ENCODE measurements around the gene MRGPRG.

DNA sequence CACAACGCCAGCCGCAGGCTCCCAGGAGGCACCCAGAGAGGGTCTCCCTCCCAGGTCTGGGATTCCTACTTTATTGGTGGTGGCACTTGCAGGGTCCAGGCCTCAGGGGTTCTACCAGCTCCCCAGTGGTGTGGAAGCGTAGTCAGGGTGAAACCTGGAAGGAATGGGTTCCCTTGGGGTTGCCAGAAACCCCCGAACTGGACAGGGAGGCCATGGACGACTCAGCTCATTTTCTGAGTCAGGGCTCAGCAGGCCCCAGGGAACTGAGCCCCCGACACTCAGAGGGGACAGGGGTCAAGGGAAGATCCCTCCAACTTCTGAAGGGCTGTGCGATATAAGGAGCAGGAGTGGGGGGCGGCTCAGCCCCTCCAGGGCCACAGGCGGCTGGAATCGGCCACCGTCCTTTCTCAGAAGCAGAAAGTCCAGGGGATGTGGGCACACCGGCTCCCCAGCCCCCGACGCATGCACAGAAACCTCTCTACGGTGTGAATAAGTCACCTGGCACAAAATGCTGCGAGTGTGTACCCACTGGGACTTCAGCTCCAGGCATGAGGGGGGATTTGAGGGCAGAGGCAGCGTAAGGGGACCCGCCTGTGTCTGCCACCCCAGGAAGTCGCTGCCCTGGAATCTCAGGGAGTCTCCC, 25.1 kb downstream of the MRGPRG start:
- TF ChIP-seq, protein P1, sequence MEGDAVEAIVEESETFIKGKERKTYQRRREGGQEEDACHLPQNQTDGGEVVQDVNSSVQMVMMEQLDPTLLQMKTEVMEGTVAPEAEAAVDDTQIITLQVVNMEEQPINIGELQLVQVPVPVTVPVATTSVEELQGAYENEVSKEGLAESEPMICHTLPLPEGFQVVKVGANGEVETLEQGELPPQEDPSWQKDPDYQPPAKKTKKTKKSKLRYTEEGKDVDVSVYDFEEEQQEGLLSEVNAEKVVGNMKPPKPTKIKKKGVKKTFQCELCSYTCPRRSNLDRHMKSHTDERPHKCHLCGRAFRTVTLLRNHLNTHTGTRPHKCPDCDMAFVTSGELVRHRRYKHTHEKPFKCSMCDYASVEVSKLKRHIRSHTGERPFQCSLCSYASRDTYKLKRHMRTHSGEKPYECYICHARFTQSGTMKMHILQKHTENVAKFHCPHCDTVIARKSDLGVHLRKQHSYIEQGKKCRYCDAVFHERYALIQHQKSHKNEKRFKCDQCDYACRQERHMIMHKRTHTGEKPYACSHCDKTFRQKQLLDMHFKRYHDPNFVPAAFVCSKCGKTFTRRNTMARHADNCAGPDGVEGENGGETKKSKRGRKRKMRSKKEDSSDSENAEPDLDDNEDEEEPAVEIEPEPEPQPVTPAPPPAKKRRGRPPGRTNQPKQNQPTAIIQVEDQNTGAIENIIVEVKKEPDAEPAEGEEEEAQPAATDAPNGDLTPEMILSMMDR (IDR thresholded peaks at IDR 0.05 in 8 of 11, conservative IDR thresholded peaks at IDR 0.05 in 3 of 11), result no peak
- TF ChIP-seq POLR2AphosphoS5 (IDR thresholded peaks at IDR 0.05), result no peak
- no peak for TF ChIP-seq POLR2A (IDR thresholded peaks at IDR 0.05)

Measured in spleen (tissue), 7 donors.